Testis (tissue), 3 donors: ENCODE data around the gene GLRX5. TPM values are rescaled to one million over a fixed set of nuclear protein-coding genes. Genes with fewer than 3 reads are reported as not detected.

ENCODE experiments used
- DNase-seq: peaks from one replicate; pipeline ENCODE4 v3.0.0-alpha.2; 2019
- H3K27ac ChIP-seq, 2 donors: fragments of 200-600 bp; sonication (generic); one replicate each; pipeline ENCODE4 v1.5.1; 2019
- H3K27me3 ChIP-seq: fragments of 200-600 bp; sonication (generic); one replicate; pipeline ENCODE4 v1.5.1; 2019
- H3K36me3 ChIP-seq: fragments of 200-600 bp; sonication (generic); one replicate; pipeline ENCODE4 v1.5.1; 2017; ENCODE audit warnings: low read depth; ENCODE audit errors: missing control alignments
- H3K4me1 ChIP-seq: fragments of 200-600 bp; sonication (generic); one replicate; pipeline ENCODE4 v1.5.1; 2019
- H3K4me3 ChIP-seq, 2 donors: fragments of 200-600 bp; sonication (generic); one replicate each; pipeline ENCODE4 v1.5.1; 2017 to 2019
- H3K9me3 ChIP-seq: fragments of 200-600 bp; sonication (generic); one replicate; pipeline ENCODE4 v1.5.1; 2017
- CTCF ChIP-seq, 3 experiments: fragments of 450-650 bp in 2 of 3; fragments of 200-600 bp in 1 of 3; sonication (generic) in 1 of 3; IDR thresholded peaks; one replicate each; pipeline ENCODE4 v1.5.1; 2016 to 2019; ENCODE audit warnings: antibody characterized with exemption in 3 of 3, mild to moderate bottlenecking in 2 of 3, moderate library complexity in 1 of 3
- POLR2A ChIP-seq: fragments of 450-650 bp; IDR thresholded peaks from one replicate; pipeline ENCODE4 v1.6.1; 2017; ENCODE audit warnings: antibody characterized with exemption, mild to moderate bottlenecking, moderate library complexity
- WGBS, 2 donors: methylation state at CpG; one replicate each; pipeline ENCODE4 v1.1.5; 2018; 5-methylcytosine and 5-hydroxymethylcytosine counted together
- intact Hi-C: fragments of 100-400 bp; cut with DNase I; formaldehyde crosslinking; loops from one replicate; pipeline ENCODE4 v1.15.1; 2023; ENCODE audit warnings: low total_unique reads
- polyA plus RNA-seq: library from polyadenylated mRNA; stranded (reverse); fragments of 350-450 nt; fragmentation: Illumina TruSeq; extraction: RNeasy Lipid Tissue Mini Kit (QIAGEN cat#74804); gene quantifications from one replicate; pipeline ENCODE4 v1.2.3, GENCODE V29; 2014; ENCODE audit warnings: low read depth, low replicate concordance; ENCODE audit not compliant: insufficient read depth
- total RNA-seq, 2 donors: library from RNA; depleted of rRNA; stranded (reverse); fragments of >200 nt; gene quantifications; one replicate each; pipeline ENCODE4 v1.2.3, GENCODE V29; 2016

GLRX5 gene
- total and polyA plus RNA-seq, 3 donors from 2014 or later = 83.9 to 101 (median 95.0) TPM

GRCh38 chr14:95515080-95515489 lies 19.8 kb upstream of the GLRX5 start:
- Histone ChIP-seq H3K36me3 (no peaks in the 10 kb centered on the region), H3K27me3 (no peaks in the 10 kb centered on the region), H3K27ac (peak overlapping the region in 1 of 2 donors; percentile 79), H3K9me3 (no peaks in the 10 kb centered on the region), H3K4me3 (peak overlapping the region in 1 of 2 donors; percentile 77), H3K4me1 (peaks cover 54% of the 10 kb centered on the region)
- peak; percentile 67 for DNase-seq
- WGBS, 2 donors = 7 to 54% methylated on average over 6 to 9 of the region's 9 CpGs
- intact Hi-C loops = no loop called here
- TF ChIP-seq POLR2A = no peak
- TF ChIP-seq CTCF (IDR thresholded peaks at IDR 0.05) = no peak

GRCh38 chr14:95515596-95516552 lies 19.0 kb upstream of the GLRX5 start:
- peaks cover 56% of the 10 kb centered on the region for H3K4me1 ChIP-seq
- no peaks in the 10 kb centered on the region for H3K36me3 ChIP-seq
- H3K27me3 ChIP-seq = no peaks in the 10 kb centered on the region
- H3K9me3 ChIP-seq = no peaks in the 10 kb centered on the region
- peak overlapping the region; percentile 72 to 79 for H3K27ac ChIP-seq
- intact Hi-C loops = no loop called here
- H3K4me3 ChIP-seq = peak overlapping the region; percentile 57 to 77
- TF ChIP-seq CTCF (IDR thresholded peaks at IDR 0.05) (peak; percentile 19 to 30 (median 30)), POLR2A (no peak)
- WGBS, 2 donors = 0 to 3% methylated on average over 20 to 40 of the region's 50 CpGs
- DNase-seq = peak; percentile 66

- Histone ChIP-seq H3K27me3 (no peaks in the 10 kb centered on the region), H3K4me1 (peaks cover 56% of the 10 kb centered on the region), H3K36me3 (no peaks in the 10 kb centered on the region), H3K9me3 (no peaks in the 10 kb centered on the region), H3K27ac (peak within 1 kb of the TSS; percentile 72 to 79), H3K4me3 (peak within 1 kb of the TSS; percentile 57 to 77)
- WGBS, 2 donors = 0% methylated on average over 9 to 29 of the region's 60 CpGs
- peak; percentile 56 for DNase-seq
- intact Hi-C loops = no loop called here
- TF ChIP-seq POLR2A (no peak), CTCF (IDR thresholded peaks at IDR 0.05) (no peak)
Measured at GRCh38 chr14:95516554-95517181, 18.2 kb upstream of the GLRX5 start, which contains the start of gene SYNE3. Gene SYNE3, minus strand, starts transcription at chr14:95516650. Its CDS starts 40,829 bp downstream, at chr14:95475821.

DNA sequence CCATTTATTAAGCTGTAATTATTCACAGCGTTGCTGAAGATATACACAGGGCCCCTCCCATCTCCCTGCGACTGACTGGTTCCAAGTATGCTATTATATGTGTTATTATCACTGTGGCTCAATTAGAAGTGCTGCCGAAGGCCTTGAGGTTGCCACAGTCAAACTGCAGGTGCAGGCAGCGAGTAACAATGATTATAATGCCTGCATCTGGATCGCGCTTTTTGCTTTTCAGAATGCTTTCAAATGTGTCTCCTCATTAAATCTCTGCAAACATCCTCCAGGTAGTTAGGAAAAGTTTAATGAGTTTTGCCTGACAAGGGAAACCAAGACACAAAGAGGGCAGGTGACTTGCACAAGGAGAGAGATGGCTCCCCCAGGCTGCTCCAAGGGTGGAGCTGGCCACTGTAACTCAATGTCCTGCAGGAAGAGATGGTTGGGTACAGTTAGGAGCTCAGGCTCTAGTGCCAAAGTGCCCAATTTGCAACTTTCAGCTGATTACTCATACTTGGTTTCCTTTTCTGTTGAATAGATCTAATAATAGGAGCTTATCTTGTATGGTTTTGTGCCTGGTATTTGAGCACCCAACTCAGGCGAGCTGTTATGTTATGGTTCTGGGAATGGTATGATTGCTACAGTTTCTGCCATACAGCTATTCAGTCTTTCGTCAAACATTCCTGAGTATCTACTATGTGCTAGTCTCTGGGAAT lies 16.7 kb upstream of the GLRX5 start:
- peak; percentile 68 for DNase-seq
- H3K27ac ChIP-seq = peak overlapping the region in 1 of 2 donors; percentile 79
- intact Hi-C loops = no loop called here
- H3K36me3 ChIP-seq = no peaks in the 10 kb centered on the region
- no peak overlapping the region for H3K4me3 ChIP-seq
- H3K4me1 ChIP-seq = peaks cover 54% of the 10 kb centered on the region
- no peaks in the 10 kb centered on the region for H3K9me3 ChIP-seq
- no peaks in the 10 kb centered on the region for H3K27me3 ChIP-seq
- 49 to 57% methylated on average over 8 of the region's 8 CpGs for WGBS, 2 donors
- TF ChIP-seq POLR2A = no peak
- TF ChIP-seq CTCF (IDR thresholded peaks at IDR 0.05) = no peak
